Body of pancreas (tissue), 4 donors: ENCODE data around the gene ADAMTS17. TPM values are rescaled to one million over a fixed set of nuclear protein-coding genes. Genes with fewer than 3 reads are reported as not detected.

Experiments
- ATAC-seq: fragments of 150-250 bp; one replicate; pipeline ENCODE4 v1.9.1; 2016
- DNase-seq, 4 donors: peaks; one replicate each; pipeline ENCODE4 v3.0.0-alpha.2; 2019
- H3K27ac ChIP-seq, 4 donors: fragments of 200-600 bp; sonication (generic); 1 replicate in 3 of 4; 2 replicates in 1 of 4; pipeline versions ENCODE4 v1.5.1 to v1.6.1; 2016 to 2019; ENCODE audit warnings: mild to moderate bottlenecking in 1 of 4, mixed read lengths in 1 of 4, moderate library complexity in 1 of 4
- H3K27me3 ChIP-seq, 2 donors: fragments of 200-600 bp; sonication (generic); one replicate each; pipeline ENCODE4 v1.6.0; 2016; ENCODE audit warnings: mild to moderate bottlenecking in 1 of 2
- H3K36me3 ChIP-seq, 2 donors: fragments of 200-600 bp; sonication (generic); replicated peaks in 1 of 2; 2 replicates each; pipeline ENCODE4 v1.5.1; 2016; ENCODE audit warnings: low read depth in 2 of 2; ENCODE audit not compliant: insufficient read depth in 1 of 2
- H3K4me1 ChIP-seq: fragments of 200-600 bp; sonication (generic); one replicate; pipeline ENCODE4 v1.6.0; 2016
- H3K4me3 ChIP-seq, 2 donors: fragments of 200-600 bp; sonication (generic); 1 replicate in 1 of 2; 2 replicates in 1 of 2; pipeline ENCODE4 v1.5.1; 2016 to 2019
- H3K9me3 ChIP-seq, 3 donors: fragments of 200-600 bp; sonication (generic); 1 replicate in 2 of 3; 2 replicates in 1 of 3; pipeline ENCODE4 v1.5.1; 2016
- POLR2A ChIP-seq, 3 donors: fragments of 450-650 bp; IDR thresholded peaks; one replicate each; pipeline ENCODE4 v1.6.1; 2016; ENCODE audit warnings: antibody characterized with exemption in 3 of 3, mild to moderate bottlenecking in 2 of 3
- WGBS, 2 donors: methylation state at CpG; one replicate each; pipeline ENCODE4 v1.1.5; 2017; 5-methylcytosine and 5-hydroxymethylcytosine counted together
- intact Hi-C: fragments of 100-400 bp; cut with DNase I; formaldehyde crosslinking; loops from one replicate; pipeline ENCODE4 v1.15.1; 2023
- total RNA-seq, 2 donors: library from RNA; depleted of rRNA; stranded (reverse); fragments of >200 nt; gene quantifications; one replicate each; pipeline ENCODE4 v1.1.0, GENCODE V29; 2016
- TF ChIP-seq, protein P1 (sequence below), 7 experiments: fragments of 450-650 bp in 4 of 7; fragments of 200-600 bp in 3 of 7; sonication (generic) in 3 of 7; IDR thresholded peaks; one replicate each; pipeline ENCODE4 v1.5.1; 2016 to 2019; ENCODE audit warnings: antibody characterized with exemption in 7 of 7

The ADAMTS17 gene
- total RNA-seq, 2 donors from 2014 or later, result 24.6 to 26.0 TPM

DNA sequence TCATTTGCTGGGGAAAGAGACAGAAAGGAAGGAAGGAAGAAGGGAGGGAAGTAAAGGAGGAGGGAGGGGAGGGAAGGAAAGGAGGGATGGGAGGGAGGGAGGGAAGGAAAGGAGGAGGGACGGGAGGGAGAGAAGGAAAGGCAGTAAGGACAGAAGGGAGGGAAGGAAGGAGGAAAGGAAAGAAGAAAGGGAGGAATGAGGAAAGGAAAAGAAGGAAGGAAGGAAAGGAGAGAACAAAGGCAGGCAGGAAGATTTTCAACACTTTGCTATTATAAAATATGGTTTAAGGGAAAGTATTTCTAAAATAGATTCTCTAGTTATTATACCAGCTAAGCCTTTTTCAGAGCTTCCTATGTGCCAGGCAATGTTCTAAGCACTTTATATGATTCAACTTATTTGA lies 330.5 kb downstream of the ADAMTS17 start:
- WGBS, 2 donors, result 86% methylated on average over 1 of the region's 1 CpG; no CpG with 5 or more reads in 1 of the 2 donors
- Histone ChIP-seq H3K4me3 (no peak overlapping the region), H3K4me1 (no peaks in the 10 kb centered on the region), H3K36me3 (no peaks in the 10 kb centered on the region), H3K27ac (no peak overlapping the region), H3K9me3 (no peaks in the 10 kb centered on the region), H3K27me3 (no peaks in the 10 kb centered on the region)
- intact Hi-C loops, result no loop called here
- ATAC-seq, result no peak
- no peak for TF ChIP-seq POLR2A (IDR thresholded peaks at IDR 0.05)
- TF ChIP-seq, protein P1, sequence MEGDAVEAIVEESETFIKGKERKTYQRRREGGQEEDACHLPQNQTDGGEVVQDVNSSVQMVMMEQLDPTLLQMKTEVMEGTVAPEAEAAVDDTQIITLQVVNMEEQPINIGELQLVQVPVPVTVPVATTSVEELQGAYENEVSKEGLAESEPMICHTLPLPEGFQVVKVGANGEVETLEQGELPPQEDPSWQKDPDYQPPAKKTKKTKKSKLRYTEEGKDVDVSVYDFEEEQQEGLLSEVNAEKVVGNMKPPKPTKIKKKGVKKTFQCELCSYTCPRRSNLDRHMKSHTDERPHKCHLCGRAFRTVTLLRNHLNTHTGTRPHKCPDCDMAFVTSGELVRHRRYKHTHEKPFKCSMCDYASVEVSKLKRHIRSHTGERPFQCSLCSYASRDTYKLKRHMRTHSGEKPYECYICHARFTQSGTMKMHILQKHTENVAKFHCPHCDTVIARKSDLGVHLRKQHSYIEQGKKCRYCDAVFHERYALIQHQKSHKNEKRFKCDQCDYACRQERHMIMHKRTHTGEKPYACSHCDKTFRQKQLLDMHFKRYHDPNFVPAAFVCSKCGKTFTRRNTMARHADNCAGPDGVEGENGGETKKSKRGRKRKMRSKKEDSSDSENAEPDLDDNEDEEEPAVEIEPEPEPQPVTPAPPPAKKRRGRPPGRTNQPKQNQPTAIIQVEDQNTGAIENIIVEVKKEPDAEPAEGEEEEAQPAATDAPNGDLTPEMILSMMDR (IDR thresholded peaks at IDR 0.05), result no peak
- no peak for DNase-seq

GRCh38 chr15:100009372-100009771 lies 332.4 kb downstream of the ADAMTS17 start:
- Histone ChIP-seq H3K27me3 (no peaks in the 10 kb centered on the region), H3K4me1 (no peaks in the 10 kb centered on the region), H3K36me3 (no peaks in the 10 kb centered on the region), H3K27ac (no peak overlapping the region), H3K9me3 (no peaks in the 10 kb centered on the region), H3K4me3 (no peak overlapping the region)
- no peak for DNase-seq
- WGBS, 2 donors, result 97 to 100% methylated on average over 5 to 7 of the region's 7 CpGs
- TF ChIP-seq, protein P1 (IDR thresholded peaks at IDR 0.05), result no peak
- no peak for TF ChIP-seq POLR2A (IDR thresholded peaks at IDR 0.05)
- intact Hi-C loops, result no loop called here
- no peak for ATAC-seq

DNA sequence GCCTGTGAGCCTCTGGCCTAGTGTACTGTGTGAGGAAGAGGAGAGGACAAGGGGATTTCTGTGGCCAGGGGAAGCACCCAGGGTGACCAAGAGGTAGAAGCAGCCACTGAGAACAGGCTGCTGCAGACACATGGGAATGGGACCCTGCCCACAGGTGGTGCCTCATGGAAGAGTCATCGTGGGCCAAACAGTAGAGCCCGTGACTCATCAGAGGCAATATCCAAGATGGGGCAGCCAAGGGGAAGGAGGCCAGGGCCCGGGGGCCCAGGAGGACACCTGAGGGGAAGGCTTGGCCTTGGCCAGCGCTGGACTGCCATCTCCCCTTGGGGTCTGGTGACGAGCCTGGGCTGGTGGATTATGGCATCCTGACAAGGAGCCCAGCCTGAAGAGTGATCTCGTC lies 333.5 kb downstream of the ADAMTS17 start:
- Histone ChIP-seq H3K27me3 (no peaks in the 10 kb centered on the region), H3K9me3 (no peaks in the 10 kb centered on the region), H3K4me3 (no peak overlapping the region), H3K27ac (no peak overlapping the region), H3K4me1 (no peaks in the 10 kb centered on the region), H3K36me3 (no peaks in the 10 kb centered on the region)
- DNase-seq, result no peak
- 95 to 100% methylated on average over 2 to 6 of the region's 6 CpGs for WGBS, 2 donors
- no peak for ATAC-seq
- intact Hi-C loops, result no loop called here
- TF ChIP-seq, protein P1 (IDR thresholded peaks at IDR 0.05), result no peak
- TF ChIP-seq POLR2A (IDR thresholded peaks at IDR 0.05), result no peak

- H3K4me1 ChIP-seq, result no peaks in the 10 kb centered on the region
- DNase-seq (no peak), ATAC-seq (no peak)
- no peak overlapping the region for H3K4me3 ChIP-seq
- H3K9me3 ChIP-seq, result no peaks in the 10 kb centered on the region
- H3K27ac ChIP-seq, result no peak overlapping the region
- intact Hi-C loops, result no loop called here
- no peak for TF ChIP-seq POLR2A (IDR thresholded peaks at IDR 0.05)
- TF ChIP-seq, protein P1 (IDR thresholded peaks at IDR 0.05), result no peak
- no peaks in the 10 kb centered on the region for H3K27me3 ChIP-seq
- H3K36me3 ChIP-seq, result no peaks in the 10 kb centered on the region
- WGBS, 2 donors, result 92 to 93% methylated on average over 10 of the region's 10 CpGs
Observed at GRCh38 chr15:100007609-100008008, 334.2 kb downstream of the ADAMTS17 start.

- intact Hi-C loops, result no loop called here
- 93 to 95% methylated on average over 5 of the region's 5 CpGs for WGBS, 2 donors
- Histone ChIP-seq H3K27ac (no peak overlapping the region), H3K36me3 (no peaks in the 10 kb centered on the region), H3K27me3 (no peaks in the 10 kb centered on the region), H3K4me3 (no peak overlapping the region), H3K4me1 (no peaks in the 10 kb centered on the region), H3K9me3 (no peaks in the 10 kb centered on the region)
- ATAC-seq, result no peak
- no peak for DNase-seq
- no peak for TF ChIP-seq POLR2A (IDR thresholded peaks at IDR 0.05)
Observed at GRCh38 chr15:100005715-100006114, 336.1 kb downstream of the ADAMTS17 start.
